Vagina (tissue), 2 donors: ENCODE data around the gene CHRNA7. TPM values are rescaled to one million over a fixed set of nuclear protein-coding genes. Genes with fewer than 3 reads are reported as not detected.

Experiments used
- DNase-seq, 2 donors: peaks; one replicate each; pipeline ENCODE4 v3.0.0-alpha.2; 2017; ENCODE audit errors: extremely low spot score in 2 of 2
- H3K27ac ChIP-seq: fragments of 200-600 bp; sonication (generic); one replicate; pipeline ENCODE4 v1.5.1; 2019
- H3K27me3 ChIP-seq: fragments of 200-600 bp; sonication (generic); one replicate; pipeline ENCODE4 v1.5.1; 2019
- H3K36me3 ChIP-seq, 2 donors: fragments of 200-600 bp; sonication (generic); one replicate each; pipeline ENCODE4 v1.5.1; 2017 to 2019
- H3K4me1 ChIP-seq: fragments of 200-600 bp; sonication (generic); one replicate; pipeline ENCODE4 v1.5.1; 2019
- H3K4me3 ChIP-seq, 2 donors: fragments of 200-600 bp; sonication (generic); 1 replicate in 1 of 2; 2 replicates in 1 of 2; pipeline ENCODE4 v1.5.1; 2016 to 2019
- H3K9me3 ChIP-seq: fragments of 200-600 bp; sonication (generic); one replicate; pipeline ENCODE4 v1.5.1; 2019
- POLR2A ChIP-seq, 2 donors: fragments of 450-650 bp; IDR thresholded peaks; one replicate each; pipeline ENCODE4 v1.6.1; 2017; ENCODE audit warnings: antibody characterized with exemption in 2 of 2, mild to moderate bottlenecking in 2 of 2, moderate library complexity in 2 of 2
- POLR2AphosphoS5 ChIP-seq, 2 donors: sonication (generic); formaldehyde crosslinking; IDR thresholded peaks; one replicate each; pipeline ENCODE4 v1.9.0; 2017; ENCODE audit warnings: antibody characterized with exemption in 2 of 2, mild to moderate bottlenecking in 2 of 2, low read depth in 1 of 2; ENCODE audit not compliant: insufficient read depth in 1 of 2
- intact Hi-C: fragments of 100-400 bp; cut with DNase I; formaldehyde crosslinking; loops from one replicate; pipeline ENCODE4 v1.15.1; 2023
- total RNA-seq: library from RNA; depleted of rRNA; stranded (reverse); fragments of >200 nt; gene quantifications from one replicate; pipeline ENCODE4 v1.2.3, GENCODE V29; 2016
- TF ChIP-seq, protein P1 (sequence below), 3 experiments: fragments of 450-650 bp in 2 of 3; fragments of 200-600 bp in 1 of 3; sonication (generic) in 1 of 3; IDR thresholded peaks; one replicate each; pipeline ENCODE4 v1.5.1; 2017 to 2019; ENCODE audit warnings: antibody characterized with exemption in 3 of 3, mild to moderate bottlenecking in 2 of 3, moderate library complexity in 2 of 3

CHRNA7 gene
- total RNA-seq, 1 donor from 2014 or later: 10.1 TPM

GRCh38 chr15:32121384-32121695, 91.0 kb downstream of the CHRNA7 start:
- TF ChIP-seq POLR2A (IDR thresholded peaks at IDR 0.05) (no peak), POLR2AphosphoS5 (IDR thresholded peaks at IDR 0.05; ENCODE audit: insufficient read depth in 1 of 2, low read depth in 1 of 2) (no peak)
- TF ChIP-seq, protein P1, sequence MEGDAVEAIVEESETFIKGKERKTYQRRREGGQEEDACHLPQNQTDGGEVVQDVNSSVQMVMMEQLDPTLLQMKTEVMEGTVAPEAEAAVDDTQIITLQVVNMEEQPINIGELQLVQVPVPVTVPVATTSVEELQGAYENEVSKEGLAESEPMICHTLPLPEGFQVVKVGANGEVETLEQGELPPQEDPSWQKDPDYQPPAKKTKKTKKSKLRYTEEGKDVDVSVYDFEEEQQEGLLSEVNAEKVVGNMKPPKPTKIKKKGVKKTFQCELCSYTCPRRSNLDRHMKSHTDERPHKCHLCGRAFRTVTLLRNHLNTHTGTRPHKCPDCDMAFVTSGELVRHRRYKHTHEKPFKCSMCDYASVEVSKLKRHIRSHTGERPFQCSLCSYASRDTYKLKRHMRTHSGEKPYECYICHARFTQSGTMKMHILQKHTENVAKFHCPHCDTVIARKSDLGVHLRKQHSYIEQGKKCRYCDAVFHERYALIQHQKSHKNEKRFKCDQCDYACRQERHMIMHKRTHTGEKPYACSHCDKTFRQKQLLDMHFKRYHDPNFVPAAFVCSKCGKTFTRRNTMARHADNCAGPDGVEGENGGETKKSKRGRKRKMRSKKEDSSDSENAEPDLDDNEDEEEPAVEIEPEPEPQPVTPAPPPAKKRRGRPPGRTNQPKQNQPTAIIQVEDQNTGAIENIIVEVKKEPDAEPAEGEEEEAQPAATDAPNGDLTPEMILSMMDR (IDR thresholded peaks at IDR 0.05): no peak
- Histone ChIP-seq H3K27me3 (no peaks in the 10 kb centered on the region), H3K9me3 (no peaks in the 10 kb centered on the region), H3K4me3 (no peak overlapping the region), H3K36me3 (no peaks in the 10 kb centered on the region), H3K27ac (no peak overlapping the region), H3K4me1 (no peaks in the 10 kb centered on the region)
- intact Hi-C loops: no loop called here
- DNase-seq: peak in 1 of 2 donors; percentile 67

DNA sequence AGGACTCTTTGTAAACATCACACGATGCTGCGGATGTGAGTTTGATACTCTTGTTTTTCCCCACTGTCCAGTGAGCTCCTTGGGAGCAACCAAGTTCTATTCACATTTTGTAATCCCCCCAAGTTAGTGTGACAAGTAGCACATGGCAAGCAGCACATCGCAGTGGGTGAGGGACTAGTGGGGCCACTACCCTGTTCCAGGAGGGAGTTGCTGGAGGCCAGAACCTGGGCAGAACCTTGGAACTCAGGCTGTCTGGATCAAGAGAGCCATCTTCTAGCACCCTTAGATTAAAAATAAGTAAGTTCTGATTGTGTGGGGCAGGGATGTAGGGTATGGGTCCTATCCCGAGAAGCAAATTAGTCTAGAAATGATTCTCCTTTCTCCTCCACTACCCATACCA, 91.7 kb downstream of the CHRNA7 start:
- Histone ChIP-seq H3K27ac (no peak overlapping the region), H3K4me3 (no peak overlapping the region), H3K9me3 (no peaks in the 10 kb centered on the region), H3K4me1 (no peaks in the 10 kb centered on the region), H3K36me3 (no peaks in the 10 kb centered on the region), H3K27me3 (no peaks in the 10 kb centered on the region)
- peak in 1 of 2 donors; percentile 64 for DNase-seq
- intact Hi-C loops: no loop called here
- TF ChIP-seq, protein P1 (IDR thresholded peaks at IDR 0.05): no peak
- TF ChIP-seq POLR2A (IDR thresholded peaks at IDR 0.05) (no peak), POLR2AphosphoS5 (IDR thresholded peaks at IDR 0.05; ENCODE audit: insufficient read depth in 1 of 2, low read depth in 1 of 2) (no peak)

GRCh38 chr15:32123473-32123872, 93.2 kb downstream of the CHRNA7 start:
- DNase-seq: no peak
- Histone ChIP-seq H3K4me3 (no peak overlapping the region), H3K27ac (no peak overlapping the region), H3K4me1 (no peaks in the 10 kb centered on the region), H3K27me3 (no peaks in the 10 kb centered on the region), H3K9me3 (no peaks in the 10 kb centered on the region), H3K36me3 (no peaks in the 10 kb centered on the region)
- intact Hi-C loops: no loop called here
- TF ChIP-seq, protein P1 (IDR thresholded peaks at IDR 0.05): no peak
- TF ChIP-seq POLR2A (IDR thresholded peaks at IDR 0.05) (no peak), POLR2AphosphoS5 (IDR thresholded peaks at IDR 0.05; ENCODE audit: insufficient read depth in 1 of 2, low read depth in 1 of 2) (no peak)

DNA sequence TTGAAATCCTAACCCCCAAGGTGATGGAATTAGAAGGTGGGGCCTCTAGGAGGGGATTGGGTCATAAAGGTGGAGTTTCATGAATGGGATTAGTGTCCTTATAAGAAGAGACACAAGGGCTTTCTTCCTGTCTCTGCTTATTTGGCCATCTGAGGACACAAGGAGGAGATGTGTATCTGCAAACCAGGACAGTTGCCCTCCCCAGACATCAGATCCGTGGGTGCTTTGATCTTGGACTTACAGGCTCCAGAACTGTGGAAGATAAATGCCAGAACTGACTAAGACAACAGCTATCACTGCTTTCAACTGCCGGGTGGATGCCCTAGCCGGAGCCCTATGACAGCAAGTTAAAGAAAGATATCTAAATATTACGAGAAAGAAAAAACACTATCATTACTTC, 94.4 kb downstream of the CHRNA7 start:
- H3K27me3 ChIP-seq: no peaks in the 10 kb centered on the region
- DNase-seq: no peak
- TF ChIP-seq, protein P1 (IDR thresholded peaks at IDR 0.05): no peak
- TF ChIP-seq POLR2AphosphoS5 (IDR thresholded peaks at IDR 0.05; ENCODE audit: insufficient read depth in 1 of 2, low read depth in 1 of 2) (no peak), POLR2A (IDR thresholded peaks at IDR 0.05) (no peak)
- H3K4me1 ChIP-seq: no peaks in the 10 kb centered on the region
- no peak overlapping the region for H3K4me3 ChIP-seq
- no peaks in the 10 kb centered on the region for H3K36me3 ChIP-seq
- no peaks in the 10 kb centered on the region for H3K9me3 ChIP-seq
- H3K27ac ChIP-seq: no peak overlapping the region
- intact Hi-C loops: no loop called here

- H3K4me1 ChIP-seq: no peaks in the 10 kb centered on the region
- no peak overlapping the region for H3K4me3 ChIP-seq
- no peaks in the 10 kb centered on the region for H3K9me3 ChIP-seq
- intact Hi-C loops: no loop called here
- H3K36me3 ChIP-seq: no peaks in the 10 kb centered on the region
- no peaks in the 10 kb centered on the region for H3K27me3 ChIP-seq
- TF ChIP-seq POLR2A (IDR thresholded peaks at IDR 0.05): no peak
- TF ChIP-seq, protein P1 (IDR thresholded peaks at IDR 0.05): no peak
- no peak for TF ChIP-seq POLR2AphosphoS5 (IDR thresholded peaks at IDR 0.05; ENCODE audit: insufficient read depth in 1 of 2, low read depth in 1 of 2)
- H3K27ac ChIP-seq: no peak overlapping the region
- DNase-seq: no peak
These were observed 95.3 kb downstream of the CHRNA7 start for GRCh38 chr15:32125595-32125994.
